Adrenal gland (tissue), 12 donors: ENCODE results near the gene SPTB. TPM values are rescaled to one million over a fixed set of nuclear protein-coding genes. Genes with fewer than 3 reads are reported as not detected.

ENCODE experiments used
- DNase-seq, 7 donors: peaks; one replicate each; pipeline ENCODE4 v3.0.0-alpha.2; 2019 to 2020
- H3K27ac ChIP-seq, 5 donors: fragments of 200-600 bp; sonication (generic) in 4 of 5; 1 replicate in 3 of 5; 2 replicates in 2 of 5; pipeline versions ENCODE4 v1.5.1 to v1.8.0; 2016 to 2020; ENCODE audit warnings: mild to moderate bottlenecking in 1 of 5
- H3K27me3 ChIP-seq: fragments of 200-600 bp; 2 replicates; pipeline ENCODE4 v1.8.0; 2021
- H3K36me3 ChIP-seq, 2 donors: fragments of 200-600 bp; replicated peaks in 1 of 2; 1 replicate in 1 of 2; 2 replicates in 1 of 2; pipeline versions ENCODE4 v1.5.1 to v1.8.0; 2018 to 2022
- H3K4me1 ChIP-seq, 2 donors: fragments of 200-600 bp; replicated peaks in 1 of 2; 1 replicate in 1 of 2; 2 replicates in 1 of 2; pipeline versions ENCODE4 v1.5.1 to v1.8.0; 2018 to 2021
- H3K4me3 ChIP-seq, 4 donors: fragments of 200-600 bp; sonication (generic) in 3 of 4; one replicate each; pipeline ENCODE4 v1.5.1; 2016 to 2018
- H3K9me3 ChIP-seq, 3 donors: fragments of 200-600 bp; sonication (generic) in 1 of 3; replicated peaks in 1 of 3; 1 replicate in 2 of 3; 2 replicates in 1 of 3; pipeline versions ENCODE4 v1.5.1 to v1.8.0; 2016 to 2021
- POLR2A ChIP-seq, 2 donors: fragments of 450-650 bp; IDR thresholded peaks; one replicate each; pipeline ENCODE4 v1.6.1; 2017; ENCODE audit warnings: antibody characterized with exemption in 2 of 2, mild to moderate bottlenecking in 2 of 2, moderate library complexity in 1 of 2
- WGBS, 4 donors: extraction: QIAGEN DNeasy Blood & Tissue Kit in 2 of 4; methylation state at CpG; one replicate each; pipeline versions ENCODE4 v1.1.5 to v1.1.7; 2013 to 2017; 5-methylcytosine and 5-hydroxymethylcytosine counted together
- intact Hi-C, 2 donors: fragments of 100-400 bp; cut with DNase I; formaldehyde crosslinking; loops; one replicate each; pipeline versions ENCODE4 v1.14.1 to v1.15.0; 2022 to 2023
- polyA plus RNA-seq, 3 donors: library from polyadenylated mRNA; stranded (reverse); fragments of 200-250 nt in 2 of 3; fragments of 350-450 nt in 1 of 3; fragmentation: Illumina TruSeq in 1 of 3; extraction: RNeasy Lipid Tissue Mini Kit (QIAGEN cat#74804) in 1 of 3; gene quantifications; one replicate each; pipeline ENCODE4 v1.2.3, GENCODE V29; 2013 to 2014
- total RNA-seq, 9 donors: library from RNA; depleted of rRNA in 4 of 9; stranded (reverse); fragments of >200 nt in 4 of 9; fragments of 120-200 nt in 1 of 9; fragmentation: NEBNext Ultra II Directional in 1 of 9; extraction: Animal tissue kit (Norgen Biotek cat#: 25700) in 1 of 9; gene quantifications; one replicate each; pipeline versions ENCODE4 v1.1.0 to v1.2.4, GENCODE V29; 2013 to 2023
- TF ChIP-seq, protein P1 (sequence below), 6 experiments: fragments of 450-650 bp in 4 of 6; fragments of 200-600 bp in 2 of 6; sonication (generic) in 1 of 6; IDR thresholded peaks; 1 replicate in 5 of 6; 2 replicates in 1 of 6; pipeline versions ENCODE4 v1.5.1 to v1.8.0; 2016 to 2021; ENCODE audit warnings: antibody characterized with exemption in 6 of 6, mild to moderate bottlenecking in 2 of 6, moderate library complexity in 1 of 6
- donor health status: healthy with polysubstance abuse.
- donor health status: Bipolar disorder and iron deficiency.
- donor health status: DM: yes; HTN: yes; CAD: no.
- donor health status: DM: no; HTN: no; CAD: no.
- donor health status: DM: no; HTN: no; CAD: no.
- donor health status: DM: yes; HTN: yes; CAD: no.

Gene SPTB
- total and polyA plus RNA-seq, 12 donors = 0.18 to 14.5 (median 1.2) TPM

DNA sequence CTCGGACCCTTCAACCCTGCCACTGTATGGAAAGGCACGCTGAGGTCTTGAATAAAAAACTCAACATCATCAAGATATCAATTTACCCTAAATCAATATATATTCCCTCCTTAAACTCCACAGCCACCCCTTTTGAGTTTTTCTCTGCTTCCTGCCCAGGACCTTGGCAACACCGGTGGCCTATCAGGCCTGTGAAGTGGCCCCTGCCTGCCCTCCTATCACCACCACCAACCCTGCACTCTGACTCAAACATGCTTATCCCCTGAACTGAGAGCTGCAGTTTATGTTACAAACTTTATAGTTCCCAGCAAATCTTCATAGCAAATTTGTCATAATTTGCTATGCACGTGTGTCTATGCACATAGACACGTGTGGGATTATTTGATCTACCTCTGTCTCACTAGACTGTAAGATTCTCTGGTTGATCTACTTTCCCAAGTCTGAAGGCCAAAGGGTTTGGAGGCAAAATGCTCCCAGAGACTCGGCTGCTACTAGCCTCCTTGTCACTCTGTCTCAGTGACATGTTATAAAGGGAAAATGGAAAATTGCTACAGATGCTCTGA lies 63.4 kb downstream of the SPTB start:
- Histone ChIP-seq H3K27ac (no peak overlapping the region), H3K4me3 (no peak overlapping the region), H3K27me3 (no peaks in the 10 kb centered on the region), H3K36me3 (no peaks in the 10 kb centered on the region), H3K4me1 (peaks cover 4 to 12% of the 10 kb centered on the region in 2 donors), H3K9me3 (no peaks in the 10 kb centered on the region)
- no peak for TF ChIP-seq POLR2A (IDR thresholded peaks at IDR 0.05)
- TF ChIP-seq, protein P1, sequence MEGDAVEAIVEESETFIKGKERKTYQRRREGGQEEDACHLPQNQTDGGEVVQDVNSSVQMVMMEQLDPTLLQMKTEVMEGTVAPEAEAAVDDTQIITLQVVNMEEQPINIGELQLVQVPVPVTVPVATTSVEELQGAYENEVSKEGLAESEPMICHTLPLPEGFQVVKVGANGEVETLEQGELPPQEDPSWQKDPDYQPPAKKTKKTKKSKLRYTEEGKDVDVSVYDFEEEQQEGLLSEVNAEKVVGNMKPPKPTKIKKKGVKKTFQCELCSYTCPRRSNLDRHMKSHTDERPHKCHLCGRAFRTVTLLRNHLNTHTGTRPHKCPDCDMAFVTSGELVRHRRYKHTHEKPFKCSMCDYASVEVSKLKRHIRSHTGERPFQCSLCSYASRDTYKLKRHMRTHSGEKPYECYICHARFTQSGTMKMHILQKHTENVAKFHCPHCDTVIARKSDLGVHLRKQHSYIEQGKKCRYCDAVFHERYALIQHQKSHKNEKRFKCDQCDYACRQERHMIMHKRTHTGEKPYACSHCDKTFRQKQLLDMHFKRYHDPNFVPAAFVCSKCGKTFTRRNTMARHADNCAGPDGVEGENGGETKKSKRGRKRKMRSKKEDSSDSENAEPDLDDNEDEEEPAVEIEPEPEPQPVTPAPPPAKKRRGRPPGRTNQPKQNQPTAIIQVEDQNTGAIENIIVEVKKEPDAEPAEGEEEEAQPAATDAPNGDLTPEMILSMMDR (IDR thresholded peaks at IDR 0.05) = no peak
- 84 to 93% (median 88%) methylated on average over 6 of the region's 6 CpGs for WGBS, 4 donors
- intact Hi-C loops = no loop called here
- no peak for DNase-seq

DNA sequence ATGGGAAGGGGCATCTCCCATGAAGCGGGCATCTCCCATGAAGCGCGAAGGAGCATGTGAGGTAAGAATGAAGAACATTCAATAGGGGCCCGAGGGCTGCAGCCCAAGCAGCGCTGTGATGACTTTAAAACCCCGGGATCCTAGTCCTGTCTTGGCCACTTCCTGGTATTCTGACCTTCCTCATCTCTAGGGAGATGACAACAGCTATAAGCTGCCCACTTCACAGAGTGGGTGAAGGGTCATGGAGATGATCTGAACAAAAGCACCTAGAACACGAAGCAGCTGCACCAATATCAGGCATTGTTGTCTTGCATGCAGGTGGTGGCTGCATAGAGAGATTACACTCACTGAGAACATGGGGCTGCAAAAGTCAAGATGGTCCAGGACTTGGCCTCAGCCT lies 64.5 kb downstream of the SPTB start:
- DNase-seq = no peak
- intact Hi-C loops = no loop called here
- WGBS, 4 donors = 88 to 96% (median 90%) methylated on average over 6 to 7 of the region's 7 CpGs

GRCh38 chr14:64812412-64812811 lies 67.3 kb downstream of the SPTB start:
- H3K27ac ChIP-seq = no peak overlapping the region
- no peaks in the 10 kb centered on the region for H3K9me3 ChIP-seq
- H3K4me1 ChIP-seq = peaks cover 4 to 16% of the 10 kb centered on the region in 2 donors
- no peak for DNase-seq
- no peak overlapping the region for H3K4me3 ChIP-seq
- H3K36me3 ChIP-seq = no peaks in the 10 kb centered on the region
- WGBS, 4 donors = 56 to 70% (median 60%) methylated on average over 8 of the region's 8 CpGs
- no peaks in the 10 kb centered on the region for H3K27me3 ChIP-seq
- TF ChIP-seq POLR2A (IDR thresholded peaks at IDR 0.05) = no peak
- intact Hi-C loops = no loop called here

More for the DNA sequence above, 64.5 kb downstream of the SPTB start:
- H3K27me3 ChIP-seq = no peaks in the 10 kb centered on the region
- no peak overlapping the region for H3K27ac ChIP-seq
- H3K4me1 ChIP-seq = peaks cover 4 to 16% of the 10 kb centered on the region in 2 donors
- H3K9me3 ChIP-seq = no peaks in the 10 kb centered on the region
- H3K4me3 ChIP-seq = no peak overlapping the region
- TF ChIP-seq, protein P1 (IDR thresholded peaks at IDR 0.05) = no peak
- no peak for TF ChIP-seq POLR2A (IDR thresholded peaks at IDR 0.05)
- no peaks in the 10 kb centered on the region for H3K36me3 ChIP-seq

DNA sequence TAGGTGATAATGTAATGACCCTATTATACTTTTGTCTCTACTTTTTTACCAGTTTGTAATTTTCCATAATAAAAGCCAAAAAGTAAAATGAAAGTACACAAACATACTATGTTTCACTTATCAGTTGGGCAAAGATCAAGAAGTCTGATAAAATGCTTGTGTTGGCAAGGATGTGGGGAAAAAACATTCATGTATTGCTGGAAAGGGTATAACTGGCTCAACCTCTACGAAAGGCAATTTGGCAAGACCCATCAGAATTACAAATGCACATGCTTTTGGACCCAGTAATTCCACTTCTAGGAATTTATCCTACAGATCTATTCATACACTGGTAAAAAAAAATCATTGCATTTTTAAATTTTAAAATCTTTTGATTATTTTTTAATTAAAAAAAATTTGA lies 68.0 kb downstream of the SPTB start:
- TF ChIP-seq, protein P1 (IDR thresholded peaks at IDR 0.05) = no peak
- no peak for TF ChIP-seq POLR2A (IDR thresholded peaks at IDR 0.05)
- Histone ChIP-seq H3K9me3 (no peaks in the 10 kb centered on the region), H3K36me3 (no peaks in the 10 kb centered on the region), H3K27me3 (no peaks in the 10 kb centered on the region), H3K27ac (peak overlapping the region in 3 of 5 donors; percentile 6 to 22 (median 6)), H3K4me1 (peaks cover 4 to 16% of the 10 kb centered on the region in 2 donors), H3K4me3 (no peak overlapping the region)
- 2 to 23% (median 15%) methylated on average over 1 of the region's 1 CpG for WGBS, 4 donors
- peak in 3 of 7 donors; percentile 39 to 48 (median 44) for DNase-seq
- intact Hi-C loops = no loop called here

- intact Hi-C loops = no loop called here
- no peak for DNase-seq
- WGBS, 4 donors = 86 to 95% (median 90%) methylated on average over 4 of the region's 4 CpGs
- Histone ChIP-seq H3K36me3 (no peaks in the 10 kb centered on the region), H3K27me3 (no peaks in the 10 kb centered on the region), H3K4me3 (no peak overlapping the region), H3K27ac (no peak overlapping the region), H3K4me1 (peaks cover 4 to 16% of the 10 kb centered on the region in 2 donors), H3K9me3 (no peaks in the 10 kb centered on the region)
- TF ChIP-seq, protein P1 (IDR thresholded peaks at IDR 0.05) = no peak
- TF ChIP-seq POLR2A (IDR thresholded peaks at IDR 0.05) = no peak
These were observed 71.3 kb downstream of the SPTB start for GRCh38 chr14:64808449-64808848.
